HS-27A (cell line): ENCODE data around the gene CCDC134.
"Not testable (repeated sequence)": the region's sequence is repeated elsewhere in the genome, so short reads cannot be mapped to it uniquely, and the experiment has no call there.

Experiments used
- DNase-seq: peaks from one replicate; pipeline ENCODE4 v3.0.0-alpha.2; 2012; ENCODE audit warnings: low read depth, missing footprints

The CCDC134 gene

DNA sequence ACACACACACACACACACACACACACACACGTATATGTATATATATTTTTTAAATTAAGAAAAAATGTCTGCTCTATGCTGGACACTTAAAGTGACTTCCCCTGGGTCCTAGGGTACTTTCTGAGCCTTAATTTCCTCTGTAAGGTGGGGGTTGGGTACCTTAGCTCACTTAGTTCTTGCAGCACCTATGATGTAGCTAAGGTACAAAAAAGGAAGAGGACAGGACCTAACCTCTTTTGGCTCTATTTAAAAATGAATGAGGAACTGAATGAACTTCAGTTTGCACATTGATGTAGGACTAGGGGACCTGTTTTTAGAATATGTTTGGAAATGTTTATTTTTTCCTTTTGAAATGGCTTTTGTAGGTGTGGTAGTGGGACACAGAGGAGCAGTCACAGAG, 43.6 kb downstream of the CCDC134 start:
- DNase-seq = no peak

DNA sequence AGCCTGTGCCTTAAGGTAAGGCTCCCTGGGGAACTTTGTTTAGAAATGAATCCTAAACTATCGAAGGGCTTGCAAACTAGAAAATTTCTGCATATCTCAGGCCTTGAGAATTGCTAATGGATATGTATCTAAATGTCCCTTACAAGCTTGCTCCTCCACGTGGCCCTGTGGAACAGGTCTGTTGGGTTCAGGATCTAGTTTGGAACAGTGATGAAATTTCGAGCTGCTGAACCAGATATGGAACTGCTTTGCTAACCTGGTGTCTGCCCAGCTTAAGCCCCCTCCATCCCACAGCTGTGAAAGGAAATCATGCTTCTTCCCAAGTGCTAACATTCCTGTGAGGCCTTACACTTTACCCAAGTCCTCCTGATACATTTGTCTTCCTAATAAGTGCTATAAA, 44.0 kb downstream of the CCDC134 start:
- no peak for DNase-seq

DNA sequence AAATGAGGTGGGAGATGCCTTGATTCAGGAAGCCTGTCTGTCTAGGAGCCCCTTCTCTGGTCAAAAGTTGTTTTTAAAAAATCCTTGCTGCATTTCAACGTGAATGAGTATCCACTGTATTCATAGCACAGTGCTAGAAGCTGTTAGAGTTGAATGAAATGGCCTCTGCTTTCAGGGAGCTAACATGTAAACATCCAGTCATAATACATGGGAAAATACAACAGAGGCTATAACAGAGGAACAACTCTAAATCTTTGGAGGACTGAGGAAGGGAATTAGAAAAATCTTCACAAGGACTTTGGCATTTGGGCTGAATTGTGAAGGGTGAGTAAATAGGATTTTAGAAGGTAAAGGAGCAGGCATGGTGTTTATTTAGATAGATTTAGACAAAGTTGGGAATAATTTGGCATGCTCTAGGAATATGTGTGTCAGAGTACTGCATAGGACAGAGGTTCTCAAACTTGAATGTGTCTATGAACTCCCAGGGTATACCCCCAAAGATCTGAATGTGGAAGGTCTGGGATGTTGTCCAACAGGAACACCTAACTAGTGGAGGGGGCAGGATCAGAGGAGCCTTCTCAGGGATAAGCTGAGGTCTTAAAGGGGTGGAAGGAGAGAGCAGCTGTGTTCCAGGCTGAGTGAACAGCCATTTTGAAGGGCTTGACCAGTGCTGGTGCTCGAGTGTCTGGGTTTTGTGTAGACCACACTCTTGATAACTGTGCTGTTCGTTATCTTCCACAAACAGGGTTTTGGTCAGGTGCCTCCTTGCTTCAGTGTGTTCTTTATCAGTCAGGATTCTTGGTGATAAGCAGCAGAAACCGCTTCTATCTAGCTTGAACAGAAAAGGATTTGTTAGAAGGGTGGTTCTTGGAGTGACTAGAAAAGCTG, 45.1 kb downstream of the CCDC134 start:
- DNase-seq = no peak

DNA sequence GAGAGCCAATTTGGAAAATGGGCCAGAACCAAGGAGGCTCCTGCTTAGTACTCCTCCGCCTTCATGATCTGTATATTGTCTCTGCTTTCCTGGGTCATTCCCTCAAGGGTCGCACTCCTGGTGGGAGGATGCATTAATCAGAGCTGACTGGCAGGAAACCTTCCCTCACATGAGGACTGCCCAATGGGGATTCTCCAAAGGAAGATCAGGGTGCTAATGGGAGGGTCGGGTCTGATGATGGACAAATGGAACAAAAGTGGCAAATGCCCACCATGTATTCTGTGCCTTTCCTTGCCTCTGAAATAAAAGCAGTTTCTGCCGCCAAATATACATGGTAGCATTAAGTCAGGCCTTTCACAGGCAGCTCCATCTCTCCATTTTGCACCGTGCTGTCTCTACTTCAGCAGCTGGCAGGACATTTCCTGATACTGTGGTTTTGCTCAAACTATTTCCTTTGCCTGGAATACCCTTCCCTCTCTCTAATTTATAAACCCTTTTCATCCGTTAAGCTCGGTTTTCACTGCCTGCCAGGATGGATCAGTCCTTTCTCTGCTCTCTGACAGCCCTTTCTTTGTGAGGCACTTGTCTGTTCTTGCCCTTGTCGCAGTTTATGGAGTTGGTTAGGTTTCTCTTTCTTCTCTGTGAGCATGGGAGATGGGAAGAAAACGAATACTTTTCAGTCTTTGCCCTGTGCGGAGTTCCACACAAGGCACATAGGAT, 45.9 kb downstream of the CCDC134 start:
- DNase-seq = no peak

DNA sequence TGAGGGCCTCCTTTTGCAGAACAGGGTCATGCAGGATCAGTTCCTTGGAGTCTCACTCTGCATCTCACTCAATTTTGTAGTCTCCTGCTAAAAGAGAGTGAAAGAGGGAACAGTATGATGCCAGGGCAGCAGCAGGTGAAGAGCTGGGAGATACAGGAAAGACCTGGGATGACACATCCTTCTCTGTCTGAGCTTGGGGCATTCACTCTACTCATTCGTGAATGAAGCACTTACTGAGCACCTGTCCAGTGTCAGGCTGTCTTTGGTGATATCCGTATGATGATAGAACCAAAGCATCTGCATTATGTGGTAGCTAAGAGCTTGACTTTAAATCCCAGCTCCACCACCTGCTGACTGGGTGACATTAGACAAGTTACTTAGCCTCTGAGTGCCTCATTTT, 46.8 kb downstream of the CCDC134 start:
- no peak for DNase-seq

DNA sequence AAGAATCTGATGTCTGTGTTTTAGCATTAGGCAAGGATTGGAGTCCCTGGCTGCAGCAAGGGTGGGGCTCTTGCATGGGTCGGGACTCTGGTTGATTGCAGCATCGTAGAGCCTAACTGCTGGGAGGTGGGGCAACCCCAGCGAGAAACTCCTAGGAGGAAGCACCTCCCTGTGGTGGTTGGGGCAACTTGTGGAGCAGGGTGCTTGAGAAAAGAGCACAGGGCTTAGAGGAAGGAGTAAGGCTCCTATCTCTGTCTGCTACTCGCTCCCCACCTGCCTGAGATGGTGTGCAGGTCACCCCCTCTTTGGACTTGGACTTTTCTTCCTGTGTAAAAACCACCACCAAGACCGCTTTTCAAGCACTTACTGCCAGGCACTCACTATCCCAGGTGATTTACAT, 48.0 kb downstream of the CCDC134 start:
- DNase-seq = no peak

DNA sequence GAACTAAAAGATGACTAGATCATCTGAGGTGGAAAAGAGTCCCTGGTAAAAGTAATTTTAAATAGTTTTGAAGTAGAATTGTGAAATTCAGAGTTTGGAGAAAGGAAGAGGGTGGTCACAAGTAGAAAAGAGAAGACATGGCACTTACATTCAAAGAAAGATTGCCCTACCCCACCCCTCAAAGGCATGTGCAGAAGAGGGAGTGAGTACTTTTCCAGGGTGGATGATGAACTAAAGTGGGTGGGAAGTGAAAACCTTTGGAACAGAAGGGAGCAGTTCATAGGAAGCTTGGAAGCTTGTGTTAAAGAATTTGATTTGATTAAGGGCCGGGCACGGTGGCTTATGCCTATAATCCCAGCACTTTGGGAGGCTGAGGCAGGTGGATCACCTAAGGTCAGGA, 56.0 kb downstream of the CCDC134 start:
- DNase-seq = no peak

DNA sequence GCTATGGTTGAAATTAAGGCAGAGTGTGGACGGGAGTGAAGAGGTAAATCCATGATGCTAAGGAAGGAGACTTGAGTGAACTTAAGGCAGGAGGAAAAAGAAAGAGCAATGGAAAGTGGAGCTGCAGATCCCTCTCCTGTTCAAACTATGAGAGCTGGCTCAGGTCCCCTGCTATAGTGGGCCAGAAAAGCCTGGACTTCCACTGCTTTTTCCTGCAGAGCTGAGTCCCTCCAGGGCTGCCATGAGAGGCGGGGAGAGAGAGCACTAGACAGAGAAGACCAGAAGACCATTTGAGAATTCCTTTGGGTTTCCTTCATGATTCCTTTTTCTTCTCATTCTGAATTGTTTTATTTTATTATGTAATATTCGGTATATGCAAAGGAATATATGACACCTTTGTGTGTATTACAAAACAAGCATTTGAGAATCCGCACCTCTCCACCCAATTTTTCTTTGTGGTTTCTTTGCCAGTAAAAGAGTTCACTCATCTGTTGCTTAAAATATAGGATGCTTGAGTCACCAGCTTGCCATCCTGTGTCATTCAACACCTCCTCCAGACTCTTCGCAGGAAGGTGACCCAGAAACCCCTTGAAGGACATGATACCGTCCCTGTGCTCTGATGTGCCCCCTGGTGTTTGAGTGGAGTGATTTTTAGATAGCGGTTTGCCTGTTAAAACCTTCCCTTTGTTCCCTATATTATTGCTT, 56.8 kb downstream of the CCDC134 start:
- DNase-seq = peak; percentile 38

DNA sequence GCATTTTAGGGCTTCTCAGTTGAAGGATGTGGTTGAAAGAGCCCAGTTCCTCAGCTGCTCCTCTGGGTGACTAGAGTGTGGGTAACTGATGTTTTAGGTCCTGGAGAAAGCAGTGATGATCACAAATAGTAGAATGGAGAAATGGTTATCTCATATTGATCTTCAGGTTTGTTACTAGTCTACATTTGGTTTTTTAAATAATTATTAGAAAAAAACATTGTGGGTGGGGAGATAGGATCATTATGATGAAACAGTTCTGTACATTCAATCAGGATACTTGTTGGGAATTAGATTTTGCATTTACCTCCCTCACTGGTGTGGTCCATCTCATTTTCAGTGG, 57.4 kb downstream of the CCDC134 start:
- DNase-seq = no peak

DNA sequence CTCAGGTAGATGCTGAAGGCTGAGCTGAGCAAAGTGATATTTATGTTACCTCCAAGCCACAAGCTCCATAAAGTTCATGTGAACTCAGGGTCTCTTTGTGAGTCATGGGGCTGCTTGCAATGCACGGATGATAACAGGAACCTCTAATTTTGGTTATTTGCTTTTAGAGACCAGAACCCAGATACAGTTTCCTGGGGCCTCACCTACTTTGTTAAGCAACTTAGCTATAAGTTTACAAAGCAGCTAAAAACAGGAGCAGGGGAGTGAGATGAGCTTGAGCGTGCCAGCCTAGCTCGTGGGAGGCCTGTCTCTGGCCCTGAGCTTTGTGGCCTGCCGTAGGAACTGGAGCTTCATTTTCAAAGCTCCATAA, 61.7 kb downstream of the CCDC134 start:
- no peak for DNase-seq

DNA sequence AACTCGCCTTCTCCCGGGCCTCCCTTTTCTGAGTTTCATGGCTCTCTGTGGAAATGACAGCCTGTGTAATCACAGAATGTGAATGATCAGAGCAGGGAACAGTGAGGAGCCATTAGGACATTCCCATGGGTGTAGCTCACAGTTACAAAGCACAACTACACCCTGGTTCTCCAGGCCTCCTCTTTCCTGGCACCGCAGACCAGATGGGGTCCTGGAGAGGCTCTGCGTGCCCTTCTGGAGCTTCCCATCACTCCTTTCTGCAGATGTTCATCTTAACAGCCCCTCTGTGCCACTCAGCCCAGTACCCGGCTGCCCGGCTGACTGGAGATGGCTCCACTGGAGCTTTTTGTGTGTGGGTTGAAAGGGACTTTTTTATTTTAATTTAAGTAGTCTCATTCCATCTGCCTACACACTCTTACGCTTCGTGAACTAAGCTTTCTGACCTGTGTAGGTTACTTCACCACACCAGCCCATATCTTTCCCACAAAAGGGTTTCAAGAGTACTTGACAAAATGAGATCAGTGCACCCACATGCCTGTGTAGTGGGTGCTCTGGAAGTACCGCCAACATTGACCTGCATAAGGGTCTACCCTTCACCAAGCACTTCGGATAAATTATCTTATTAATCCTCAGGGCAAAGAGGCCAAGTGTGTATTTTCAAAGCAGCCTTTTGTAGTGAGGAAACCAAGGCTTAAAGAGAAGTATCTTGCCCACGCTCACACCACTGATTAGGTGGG, 62.2 kb downstream of the CCDC134 start:
- no peak for DNase-seq

DNA sequence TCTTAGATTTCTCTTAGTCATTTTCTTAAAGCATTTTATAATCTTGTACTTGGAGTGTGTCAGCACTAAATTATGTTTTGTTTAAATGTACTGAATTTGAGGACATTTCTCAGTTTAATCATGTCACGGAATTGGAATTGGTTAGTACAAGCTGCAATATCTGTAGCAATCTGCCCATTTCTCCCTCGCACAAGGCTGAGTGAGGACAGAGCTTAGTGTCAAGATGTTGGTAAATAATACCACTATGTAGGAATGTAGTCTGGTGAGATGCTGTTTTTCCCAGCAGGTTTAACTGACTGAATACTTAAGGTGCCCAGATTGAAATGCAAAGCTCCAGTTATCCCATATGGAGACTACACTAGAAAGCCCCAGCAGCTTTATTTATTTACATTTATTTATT, 63.0 kb downstream of the CCDC134 start:
- no peak for DNase-seq

DNA sequence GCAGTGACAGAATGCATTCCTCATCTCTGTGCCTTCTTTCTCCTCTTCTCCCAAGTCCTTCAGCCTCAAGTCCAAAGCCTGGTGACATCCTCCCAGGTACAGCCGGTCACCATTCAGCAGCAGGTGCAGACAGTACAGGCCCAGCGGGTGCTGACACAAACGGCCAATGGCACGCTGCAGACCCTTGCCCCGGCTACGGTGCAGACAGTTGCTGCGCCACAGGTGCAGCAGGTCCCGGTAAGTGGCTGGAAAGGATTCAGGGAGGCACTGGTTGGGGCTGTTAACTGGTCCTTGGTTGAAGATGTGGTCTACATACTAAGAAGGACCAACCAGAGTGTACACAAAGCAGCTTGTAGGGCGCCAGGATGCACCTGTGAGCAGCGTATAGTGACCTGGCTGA, 68.1 kb downstream of the CCDC134 start:
- no peak for DNase-seq

DNA sequence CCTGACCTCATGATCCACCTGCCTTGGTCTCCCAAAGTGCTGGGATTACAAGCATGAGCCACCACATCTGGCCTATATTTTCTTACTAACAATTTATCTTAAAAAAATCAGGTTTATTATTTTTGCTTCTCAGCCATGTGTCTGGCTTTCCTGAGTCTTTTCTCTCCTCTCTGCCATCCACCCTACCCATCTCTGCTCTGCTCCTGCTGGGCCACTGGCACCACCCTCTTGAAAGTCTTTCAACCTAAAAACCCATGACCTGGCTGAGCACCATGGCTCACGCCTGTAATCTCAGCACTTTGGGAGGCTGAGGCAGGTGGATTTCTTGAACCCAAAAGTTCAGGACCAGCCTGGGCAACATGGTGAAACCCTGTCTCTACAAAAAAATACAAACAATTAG, 69.6 kb downstream of the CCDC134 start:
- DNase-seq = not testable (repeated sequence)

DNA sequence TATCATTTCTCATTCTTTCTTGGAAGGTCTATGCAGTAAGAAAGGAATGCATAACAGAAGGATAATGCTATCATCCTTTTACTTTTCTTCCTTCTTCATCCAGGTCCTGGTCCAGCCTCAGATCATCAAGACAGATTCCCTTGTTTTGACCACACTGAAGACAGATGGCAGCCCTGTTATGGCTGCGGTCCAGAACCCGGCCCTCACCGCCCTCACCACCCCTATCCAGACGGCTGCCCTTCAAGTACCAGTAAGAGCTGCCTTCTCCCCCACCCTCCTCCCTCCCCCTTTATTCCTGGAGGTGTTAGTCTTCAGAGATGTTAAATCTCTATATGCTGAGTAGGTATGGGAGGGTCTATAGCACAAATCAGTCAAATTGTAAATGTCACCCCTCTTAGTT, 70.3 kb downstream of the CCDC134 start:
- DNase-seq = no peak

DNA sequence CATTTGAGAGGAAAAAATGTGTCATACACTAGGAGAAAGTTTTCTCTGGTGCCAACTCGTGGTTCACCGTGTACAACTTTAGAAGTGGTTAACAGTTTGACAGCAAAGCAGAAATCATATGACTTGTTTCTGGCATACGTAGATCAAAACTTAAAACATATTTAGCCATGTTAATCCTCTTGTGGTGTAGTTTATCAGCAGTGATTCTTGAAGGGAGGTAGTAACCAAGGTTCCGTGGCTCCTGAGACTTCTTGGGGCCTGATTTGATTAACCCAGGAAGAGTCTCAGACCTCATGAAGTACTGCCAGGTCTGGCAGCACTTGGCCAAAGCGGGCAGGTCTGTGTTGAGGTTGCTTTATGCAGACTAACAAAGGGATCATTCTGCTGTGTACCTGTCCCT, 72.9 kb downstream of the CCDC134 start:
- no peak for DNase-seq

DNA sequence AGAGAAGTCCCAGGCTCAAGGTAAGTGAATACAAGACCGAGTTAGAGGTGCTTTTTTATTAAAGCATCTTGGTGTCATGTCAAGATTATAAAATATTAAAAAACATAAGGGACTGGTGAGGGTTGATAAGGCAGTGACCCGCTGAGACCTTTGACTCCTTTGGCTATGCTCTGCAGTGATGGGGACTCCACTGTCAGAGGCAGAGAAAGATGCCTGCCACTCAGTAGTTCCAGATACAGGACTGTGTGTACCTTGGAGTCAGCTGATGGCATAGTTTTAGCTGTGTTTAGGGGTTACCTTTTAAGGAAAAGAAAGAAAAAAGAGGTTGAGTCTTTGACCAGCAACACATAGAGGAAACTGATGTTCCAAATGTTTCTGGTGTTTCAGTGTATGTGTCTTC, 73.6 kb downstream of the CCDC134 start:
- DNase-seq = no peak

DNA sequence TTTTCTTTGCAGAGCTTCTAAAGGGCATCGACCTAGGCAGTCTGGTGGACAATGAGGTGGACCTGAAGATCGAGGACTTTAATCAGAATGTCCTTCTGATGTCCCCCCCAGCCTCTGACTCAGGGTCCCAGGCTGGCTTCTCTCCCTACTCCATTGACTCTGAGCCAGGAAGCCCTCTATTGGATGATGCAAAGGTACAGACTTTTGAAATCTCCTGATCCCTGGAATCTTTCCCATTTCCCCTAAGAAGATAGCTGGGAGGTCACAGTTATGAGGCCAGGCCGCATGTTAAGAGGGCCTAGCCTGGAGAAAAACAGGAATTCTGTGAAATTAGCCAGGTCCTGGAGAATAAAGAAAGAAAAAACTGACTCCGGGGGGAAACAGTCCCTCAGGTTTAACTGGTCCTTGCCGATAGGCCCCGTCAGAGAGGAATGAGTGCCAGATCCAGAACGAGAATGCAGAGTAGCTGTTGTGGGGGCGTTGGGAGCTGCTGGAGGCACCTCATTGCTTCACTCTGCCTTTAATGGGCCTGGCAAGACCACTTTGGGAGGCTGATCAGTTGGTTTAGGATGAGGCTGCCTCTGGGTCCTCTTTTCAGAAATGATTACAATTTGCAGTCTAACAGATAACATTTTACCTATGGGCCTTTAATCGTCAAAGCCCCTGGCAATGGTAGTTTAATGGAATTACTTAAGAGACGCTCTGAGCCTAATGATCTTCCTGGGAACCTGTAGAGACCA, 75.2 kb downstream of the CCDC134 start:
- no peak for DNase-seq
